H1 (cell line): ENCODE results near the gene UGT1A10. TPM values are rescaled to one million over a fixed set of nuclear protein-coding genes. Genes with fewer than 3 reads are reported as not detected.

ENCODE experiments used
- ASH2L ChIP-seq: fragments of 200-600, 300-600 bp; sonication (generic); IDR thresholded peaks from one replicate; pipeline ENCODE4 v1.7.1; 2017; ENCODE audit warnings: low read length
- BRCA1 ChIP-seq: IDR thresholded peaks from 2 replicates; pipeline ENCODE4 v1.6.1; 2012; ENCODE audit warnings: low read depth, low read length, improper control_type of control experiment
- KDM1A ChIP-seq: fragments of 200-600, 300-600 bp; sonication (generic); IDR thresholded peaks from 2 replicates; pipeline ENCODE4 v1.7.1; 2016; ENCODE audit warnings: mild to moderate bottlenecking, low read length, borderline replicate concordance
- MAFK ChIP-seq: IDR thresholded peaks from 2 replicates; pipeline ENCODE4 v1.6.1; 2012; ENCODE audit warnings: low read depth, mild to moderate bottlenecking, improper control_type of control experiment, low read length
- polyA plus RNA-seq, 7 experiments: library from polyadenylated mRNA; depleted of rRNA in 3 of 7; stranded (reverse) in 5 of 7; unstranded in 2 of 7; fragments of >200 nt in 5 of 7; fragments of 200-250 nt in 2 of 7; gene quantifications; 1 replicate in 5 of 7; 2 replicates in 1 of 7; 4 replicates in 1 of 7; pipeline versions ENCODE4 v1.2.1 to v1.2.3, GENCODE V29; 2011 to 2013; ENCODE audit warnings: missing spikeins in 2 of 7, mixed read lengths in 2 of 7
- total RNA-seq: library from RNA; stranded (reverse); fragmentation: NEBNext Ultra II Directional; extraction: Animal tissue kit (Norgen Biotek cat#: 25700); gene quantifications from 2 replicates; pipeline ENCODE4 v1.2.1, GENCODE V29; 2021
- TF ChIP-seq, protein P1 (sequence below): fragments of 300-600 bp; sonication (generic); IDR thresholded peaks from 2 replicates; pipeline ENCODE4 v1.7.1; 2012; ENCODE audit warnings: low read length, moderate library complexity, mild to moderate bottlenecking, inconsistent platforms; ENCODE audit not compliant: insufficient replicate concordance
- TF ChIP-seq, protein P2 (sequence below): IDR thresholded peaks from 2 replicates; pipeline ENCODE4 v1.6.1; 2012; ENCODE audit warnings: low read length, inconsistent platforms
- TF ChIP-seq, protein P3 (sequence below), 3 experiments: IDR thresholded peaks; 1 replicate in 2 of 3; 2 replicates in 1 of 3; pipeline versions ENCODE4 v1.5.1 to v1.6.1; 2011; ENCODE audit warnings: low read length in 3 of 3, mild to moderate bottlenecking in 3 of 3, inconsistent platforms in 2 of 3, low read depth in 1 of 3, moderate library complexity in 1 of 3; ENCODE audit not compliant: insufficient read depth in 1 of 3; ENCODE audit errors: control extremely low read depth in 1 of 3

Gene UGT1A10
- total and polyA plus RNA-seq, 2 of the 8 experiments (the other 6 are each of a cell fraction or from before 2014, with no cell fraction given): not detected

DNA sequence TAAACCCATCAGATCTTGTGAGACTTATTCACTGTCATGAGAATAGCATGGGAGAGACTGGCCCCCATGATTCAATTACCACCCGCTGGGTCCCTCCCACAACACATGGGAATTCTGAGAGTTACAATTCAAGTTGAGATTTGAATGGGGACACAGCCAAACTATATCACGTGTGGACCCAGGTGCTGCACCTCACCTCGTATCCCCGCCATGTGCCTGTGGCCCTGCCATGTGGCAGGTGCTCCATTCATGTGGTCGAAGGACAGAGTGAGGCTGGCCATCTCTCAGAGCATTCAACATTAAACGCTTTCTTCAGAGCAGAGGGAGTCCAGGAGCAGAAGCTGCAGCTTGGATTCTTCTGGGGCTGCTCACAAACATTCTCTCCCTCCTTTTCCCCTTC, 174.1 kb downstream of the UGT1A10 start (continued):
- TF ChIP-seq, protein P1, sequence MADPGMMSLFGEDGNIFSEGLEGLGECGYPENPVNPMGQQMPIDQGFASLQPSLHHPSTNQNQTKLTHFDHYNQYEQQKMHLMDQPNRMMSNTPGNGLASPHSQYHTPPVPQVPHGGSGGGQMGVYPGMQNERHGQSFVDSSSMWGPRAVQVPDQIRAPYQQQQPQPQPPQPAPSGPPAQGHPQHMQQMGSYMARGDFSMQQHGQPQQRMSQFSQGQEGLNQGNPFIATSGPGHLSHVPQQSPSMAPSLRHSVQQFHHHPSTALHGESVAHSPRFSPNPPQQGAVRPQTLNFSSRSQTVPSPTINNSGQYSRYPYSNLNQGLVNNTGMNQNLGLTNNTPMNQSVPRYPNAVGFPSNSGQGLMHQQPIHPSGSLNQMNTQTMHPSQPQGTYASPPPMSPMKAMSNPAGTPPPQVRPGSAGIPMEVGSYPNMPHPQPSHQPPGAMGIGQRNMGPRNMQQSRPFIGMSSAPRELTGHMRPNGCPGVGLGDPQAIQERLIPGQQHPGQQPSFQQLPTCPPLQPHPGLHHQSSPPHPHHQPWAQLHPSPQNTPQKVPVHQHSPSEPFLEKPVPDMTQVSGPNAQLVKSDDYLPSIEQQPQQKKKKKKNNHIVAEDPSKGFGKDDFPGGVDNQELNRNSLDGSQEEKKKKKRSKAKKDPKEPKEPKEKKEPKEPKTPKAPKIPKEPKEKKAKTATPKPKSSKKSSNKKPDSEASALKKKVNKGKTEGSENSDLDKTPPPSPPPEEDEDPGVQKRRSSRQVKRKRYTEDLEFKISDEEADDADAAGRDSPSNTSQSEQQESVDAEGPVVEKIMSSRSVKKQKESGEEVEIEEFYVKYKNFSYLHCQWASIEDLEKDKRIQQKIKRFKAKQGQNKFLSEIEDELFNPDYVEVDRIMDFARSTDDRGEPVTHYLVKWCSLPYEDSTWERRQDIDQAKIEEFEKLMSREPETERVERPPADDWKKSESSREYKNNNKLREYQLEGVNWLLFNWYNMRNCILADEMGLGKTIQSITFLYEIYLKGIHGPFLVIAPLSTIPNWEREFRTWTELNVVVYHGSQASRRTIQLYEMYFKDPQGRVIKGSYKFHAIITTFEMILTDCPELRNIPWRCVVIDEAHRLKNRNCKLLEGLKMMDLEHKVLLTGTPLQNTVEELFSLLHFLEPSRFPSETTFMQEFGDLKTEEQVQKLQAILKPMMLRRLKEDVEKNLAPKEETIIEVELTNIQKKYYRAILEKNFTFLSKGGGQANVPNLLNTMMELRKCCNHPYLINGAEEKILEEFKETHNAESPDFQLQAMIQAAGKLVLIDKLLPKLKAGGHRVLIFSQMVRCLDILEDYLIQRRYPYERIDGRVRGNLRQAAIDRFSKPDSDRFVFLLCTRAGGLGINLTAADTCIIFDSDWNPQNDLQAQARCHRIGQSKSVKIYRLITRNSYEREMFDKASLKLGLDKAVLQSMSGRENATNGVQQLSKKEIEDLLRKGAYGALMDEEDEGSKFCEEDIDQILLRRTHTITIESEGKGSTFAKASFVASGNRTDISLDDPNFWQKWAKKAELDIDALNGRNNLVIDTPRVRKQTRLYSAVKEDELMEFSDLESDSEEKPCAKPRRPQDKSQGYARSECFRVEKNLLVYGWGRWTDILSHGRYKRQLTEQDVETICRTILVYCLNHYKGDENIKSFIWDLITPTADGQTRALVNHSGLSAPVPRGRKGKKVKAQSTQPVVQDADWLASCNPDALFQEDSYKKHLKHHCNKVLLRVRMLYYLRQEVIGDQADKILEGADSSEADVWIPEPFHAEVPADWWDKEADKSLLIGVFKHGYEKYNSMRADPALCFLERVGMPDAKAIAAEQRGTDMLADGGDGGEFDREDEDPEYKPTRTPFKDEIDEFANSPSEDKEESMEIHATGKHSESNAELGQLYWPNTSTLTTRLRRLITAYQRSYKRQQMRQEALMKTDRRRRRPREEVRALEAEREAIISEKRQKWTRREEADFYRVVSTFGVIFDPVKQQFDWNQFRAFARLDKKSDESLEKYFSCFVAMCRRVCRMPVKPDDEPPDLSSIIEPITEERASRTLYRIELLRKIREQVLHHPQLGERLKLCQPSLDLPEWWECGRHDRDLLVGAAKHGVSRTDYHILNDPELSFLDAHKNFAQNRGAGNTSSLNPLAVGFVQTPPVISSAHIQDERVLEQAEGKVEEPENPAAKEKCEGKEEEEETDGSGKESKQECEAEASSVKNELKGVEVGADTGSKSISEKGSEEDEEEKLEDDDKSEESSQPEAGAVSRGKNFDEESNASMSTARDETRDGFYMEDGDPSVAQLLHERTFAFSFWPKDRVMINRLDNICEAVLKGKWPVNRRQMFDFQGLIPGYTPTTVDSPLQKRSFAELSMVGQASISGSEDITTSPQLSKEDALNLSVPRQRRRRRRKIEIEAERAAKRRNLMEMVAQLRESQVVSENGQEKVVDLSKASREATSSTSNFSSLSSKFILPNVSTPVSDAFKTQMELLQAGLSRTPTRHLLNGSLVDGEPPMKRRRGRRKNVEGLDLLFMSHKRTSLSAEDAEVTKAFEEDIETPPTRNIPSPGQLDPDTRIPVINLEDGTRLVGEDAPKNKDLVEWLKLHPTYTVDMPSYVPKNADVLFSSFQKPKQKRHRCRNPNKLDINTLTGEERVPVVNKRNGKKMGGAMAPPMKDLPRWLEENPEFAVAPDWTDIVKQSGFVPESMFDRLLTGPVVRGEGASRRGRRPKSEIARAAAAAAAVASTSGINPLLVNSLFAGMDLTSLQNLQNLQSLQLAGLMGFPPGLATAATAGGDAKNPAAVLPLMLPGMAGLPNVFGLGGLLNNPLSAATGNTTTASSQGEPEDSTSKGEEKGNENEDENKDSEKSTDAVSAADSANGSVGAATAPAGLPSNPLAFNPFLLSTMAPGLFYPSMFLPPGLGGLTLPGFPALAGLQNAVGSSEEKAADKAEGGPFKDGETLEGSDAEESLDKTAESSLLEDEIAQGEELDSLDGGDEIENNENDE: no peak
- TF ChIP-seq, protein P2, sequence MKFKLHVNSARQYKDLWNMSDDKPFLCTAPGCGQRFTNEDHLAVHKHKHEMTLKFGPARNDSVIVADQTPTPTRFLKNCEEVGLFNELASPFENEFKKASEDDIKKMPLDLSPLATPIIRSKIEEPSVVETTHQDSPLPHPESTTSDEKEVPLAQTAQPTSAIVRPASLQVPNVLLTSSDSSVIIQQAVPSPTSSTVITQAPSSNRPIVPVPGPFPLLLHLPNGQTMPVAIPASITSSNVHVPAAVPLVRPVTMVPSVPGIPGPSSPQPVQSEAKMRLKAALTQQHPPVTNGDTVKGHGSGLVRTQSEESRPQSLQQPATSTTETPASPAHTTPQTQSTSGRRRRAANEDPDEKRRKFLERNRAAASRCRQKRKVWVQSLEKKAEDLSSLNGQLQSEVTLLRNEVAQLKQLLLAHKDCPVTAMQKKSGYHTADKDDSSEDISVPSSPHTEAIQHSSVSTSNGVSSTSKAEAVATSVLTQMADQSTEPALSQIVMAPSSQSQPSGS: no peak
- TF ChIP-seq ASH2L (no peak), KDM1A (no peak), BRCA1 (no peak), MAFK (no peak)
- TF ChIP-seq, protein P3, sequence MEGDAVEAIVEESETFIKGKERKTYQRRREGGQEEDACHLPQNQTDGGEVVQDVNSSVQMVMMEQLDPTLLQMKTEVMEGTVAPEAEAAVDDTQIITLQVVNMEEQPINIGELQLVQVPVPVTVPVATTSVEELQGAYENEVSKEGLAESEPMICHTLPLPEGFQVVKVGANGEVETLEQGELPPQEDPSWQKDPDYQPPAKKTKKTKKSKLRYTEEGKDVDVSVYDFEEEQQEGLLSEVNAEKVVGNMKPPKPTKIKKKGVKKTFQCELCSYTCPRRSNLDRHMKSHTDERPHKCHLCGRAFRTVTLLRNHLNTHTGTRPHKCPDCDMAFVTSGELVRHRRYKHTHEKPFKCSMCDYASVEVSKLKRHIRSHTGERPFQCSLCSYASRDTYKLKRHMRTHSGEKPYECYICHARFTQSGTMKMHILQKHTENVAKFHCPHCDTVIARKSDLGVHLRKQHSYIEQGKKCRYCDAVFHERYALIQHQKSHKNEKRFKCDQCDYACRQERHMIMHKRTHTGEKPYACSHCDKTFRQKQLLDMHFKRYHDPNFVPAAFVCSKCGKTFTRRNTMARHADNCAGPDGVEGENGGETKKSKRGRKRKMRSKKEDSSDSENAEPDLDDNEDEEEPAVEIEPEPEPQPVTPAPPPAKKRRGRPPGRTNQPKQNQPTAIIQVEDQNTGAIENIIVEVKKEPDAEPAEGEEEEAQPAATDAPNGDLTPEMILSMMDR (IDR thresholded peaks at IDR 0.05; ENCODE audit: control extremely low read depth in 1 of 3, insufficient read depth in 1 of 3, low read depth in 1 of 3, low read length in 3 of 3): no peak
